ENCODE measurements around the gene SPRY1.

Gene SPRY1

GRCh38 chr4:123412091-123412505 is 15.5 kb downstream of the SPRY1 start:
- DNase-seq, result no peak

GRCh38 chr4:123412700-123413512 is 16.3 kb downstream of the SPRY1 start:
- DNase-seq, result no peak

GRCh38 chr4:123415576-123415975 is 19.0 kb downstream of the SPRY1 start:
- no peak for DNase-seq

- no peak for DNase-seq
These were observed 19.4 kb downstream of the SPRY1 start for GRCh38 chr4:123415977-123416376.

GRCh38 chr4:123417813-123418212 is 21.2 kb downstream of the SPRY1 start:
- no peak for DNase-seq

- no peak for DNase-seq
These were observed 21.8 kb downstream of the SPRY1 start for GRCh38 chr4:123418351-123418931.

- DNase-seq, result no peak
These were observed 23.5 kb downstream of the SPRY1 start for GRCh38 chr4:123419885-123420755.

GRCh38 chr4:123421227-123421936 is 24.8 kb downstream of the SPRY1 start:
- DNase-seq, result no peak

GRCh38 chr4:123421937-123422781 is 25.6 kb downstream of the SPRY1 start:
- no peak for DNase-seq

GRCh38 chr4:123423819-123424218 is 27.2 kb downstream of the SPRY1 start:
- no peak for DNase-seq

GRCh38 chr4:123427951-123428350 is 31.4 kb downstream of the SPRY1 start:
- no peak for DNase-seq

GRCh38 chr4:123430031-123430430 is 33.4 kb downstream of the SPRY1 start:
- no peak for DNase-seq

GRCh38 chr4:123430501-123430900 is 33.9 kb downstream of the SPRY1 start:
- no peak for DNase-seq

- no peak for DNase-seq
These were observed 37.0 kb downstream of the SPRY1 start for GRCh38 chr4:123433573-123433972.

- DNase-seq, result no peak
These were observed 37.4 kb downstream of the SPRY1 start for GRCh38 chr4:123433976-123434375.

- DNase-seq, result no peak
These were observed 38.9 kb downstream of the SPRY1 start for GRCh38 chr4:123435246-123436113.

- DNase-seq, result no peak
These were observed 41.4 kb downstream of the SPRY1 start for GRCh38 chr4:123438031-123438430.

GRCh38 chr4:123443401-123444289 is 47.0 kb downstream of the SPRY1 start:
- DNase-seq, result no peak

GRCh38 chr4:123444290-123444731 is 47.7 kb downstream of the SPRY1 start:
- DNase-seq, result no peak
